Loucy (cell line): ENCODE measurements around the gene NF1.

Experiments used
- H2AFZ ChIP-seq: fragments of 200-600 bp; sonication (generic); 2 replicates; pipeline ENCODE4 v1.6.0; 2016; ENCODE audit warnings: antibody characterized with exemption, mild to moderate bottlenecking, low read length, moderate library complexity
- H3F3A ChIP-seq: fragments of 200-600 bp; 2 replicates; pipeline ENCODE4 v1.6.0; 2016; ENCODE audit warnings: antibody characterized with exemption, low read depth, mild to moderate bottlenecking
- H3K27me3 ChIP-seq: fragments of 200-600 bp; sonication (generic); 2 replicates; pipeline ENCODE4 v1.6.1; 2014; ENCODE audit warnings: low read length, mild to moderate bottlenecking; ENCODE audit not compliant: insufficient read depth, poor library complexity, severe bottlenecking
- H3K36me3 ChIP-seq: fragments of 200-600 bp; sonication (generic); 2 replicates; pipeline ENCODE4 v1.6.1; 2016; ENCODE audit warnings: low read length; ENCODE audit not compliant: insufficient read depth
- H3K4me1 ChIP-seq: fragments of 200-600 bp; sonication (generic); 2 replicates; pipeline ENCODE4 v1.5.1; 2014; ENCODE audit warnings: low read length, mild to moderate bottlenecking; ENCODE audit not compliant: insufficient read depth, poor library complexity, severe bottlenecking
- H3K4me2 ChIP-seq: fragments of 200-600 bp; sonication (generic); 2 replicates; pipeline ENCODE4 v1.6.0; 2014; ENCODE audit warnings: antibody characterized with exemption, low read length, low read depth, mild to moderate bottlenecking; ENCODE audit not compliant: poor library complexity, severe bottlenecking
- H3K4me3 ChIP-seq: fragments of 200-600 bp; sonication (generic); 2 replicates; pipeline ENCODE4 v1.5.1; 2014; ENCODE audit warnings: low read length, mild to moderate bottlenecking, mixed read lengths; ENCODE audit not compliant: poor library complexity, severe bottlenecking
- H3K79me2 ChIP-seq: fragments of 200-600 bp; sonication (generic); 2 replicates; pipeline ENCODE4 v1.6.1; 2014; ENCODE audit warnings: low read length; ENCODE audit not compliant: insufficient read depth
- H3K9ac ChIP-seq: fragments of 200-600 bp; sonication (generic); 2 replicates; pipeline ENCODE4 v1.6.0; 2014; ENCODE audit warnings: mild to moderate bottlenecking, low read depth, low read length, moderate library complexity; ENCODE audit not compliant: poor library complexity, severe bottlenecking
- H3K9me2 ChIP-seq: fragments of 200-600 bp; sonication (generic); replicated peaks from 2 replicates; pipeline ENCODE4 v1.6.1; 2016; ENCODE audit warnings: low read depth, low read length, mixed read lengths
- H3K9me3 ChIP-seq: fragments of 200-600 bp; sonication (generic); 2 replicates; pipeline ENCODE4 v1.6.1; 2014; ENCODE audit warnings: mild to moderate bottlenecking, antibody characterized with exemption, low read length, low read depth; ENCODE audit not compliant: insufficient read depth
- H4K20me1 ChIP-seq: fragments of 200-600 bp; sonication (generic); 2 replicates; pipeline ENCODE4 v1.6.0; 2014; ENCODE audit warnings: antibody characterized with exemption, low read length, mild to moderate bottlenecking; ENCODE audit not compliant: insufficient read depth, poor library complexity, severe bottlenecking
- EZH2phosphoT487 ChIP-seq: fragments of 200-600 bp; IDR thresholded peaks from 2 replicates; pipeline ENCODE4 v1.6.1; 2018; ENCODE audit warnings: antibody characterized with exemption, mild to moderate bottlenecking, moderate library complexity, borderline replicate concordance
- TF ChIP-seq, protein P1 (sequence below): fragments of 200-600 bp; sonication (generic); conservative IDR thresholded peaks from 2 replicates; pipeline ENCODE4 v1.5.1; 2014; ENCODE audit warnings: mild to moderate bottlenecking, antibody characterized with exemption, low read length

NF1 gene

DNA sequence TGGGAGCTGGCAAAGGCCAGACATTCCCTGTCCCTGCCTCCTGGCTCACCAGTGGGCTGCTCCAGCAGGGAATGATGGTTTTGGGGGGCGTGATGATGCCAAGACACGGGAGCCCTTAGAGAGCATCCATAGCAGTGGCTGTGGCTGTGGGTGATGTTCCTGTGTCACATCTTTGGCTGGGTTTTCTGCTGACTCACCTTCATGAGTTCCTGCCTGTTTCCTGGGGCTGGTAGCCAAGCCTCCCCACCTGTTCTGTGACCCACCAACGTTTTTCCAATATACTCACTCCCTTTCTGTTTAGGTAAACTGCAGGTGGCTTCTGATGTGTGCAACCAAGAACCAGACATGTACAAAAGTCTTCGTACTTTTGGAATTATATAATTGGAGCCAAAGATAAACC, 16.5 kb upstream of the NF1 start:
- Histone ChIP-seq H3K9me2 (no peaks in the 10 kb centered on the region), H3K9me3 (no peaks in the 10 kb centered on the region), H3F3A (no peaks in the 10 kb centered on the region), H4K20me1 (no peaks in the 10 kb centered on the region), H3K36me3 (no peaks in the 10 kb centered on the region), H3K4me3 (peak overlapping the region; percentile 3), H3K9ac (no peak overlapping the region), H3K27me3 (no peaks in the 10 kb centered on the region), H3K4me1 (peaks cover 32% of the 10 kb centered on the region), H3K4me2 (peak overlapping the region; percentile 61), H3K79me2 (no peaks in the 10 kb centered on the region), H2AFZ (no peak overlapping the region)
- no peak for TF ChIP-seq EZH2phosphoT487
- TF ChIP-seq, protein P1, sequence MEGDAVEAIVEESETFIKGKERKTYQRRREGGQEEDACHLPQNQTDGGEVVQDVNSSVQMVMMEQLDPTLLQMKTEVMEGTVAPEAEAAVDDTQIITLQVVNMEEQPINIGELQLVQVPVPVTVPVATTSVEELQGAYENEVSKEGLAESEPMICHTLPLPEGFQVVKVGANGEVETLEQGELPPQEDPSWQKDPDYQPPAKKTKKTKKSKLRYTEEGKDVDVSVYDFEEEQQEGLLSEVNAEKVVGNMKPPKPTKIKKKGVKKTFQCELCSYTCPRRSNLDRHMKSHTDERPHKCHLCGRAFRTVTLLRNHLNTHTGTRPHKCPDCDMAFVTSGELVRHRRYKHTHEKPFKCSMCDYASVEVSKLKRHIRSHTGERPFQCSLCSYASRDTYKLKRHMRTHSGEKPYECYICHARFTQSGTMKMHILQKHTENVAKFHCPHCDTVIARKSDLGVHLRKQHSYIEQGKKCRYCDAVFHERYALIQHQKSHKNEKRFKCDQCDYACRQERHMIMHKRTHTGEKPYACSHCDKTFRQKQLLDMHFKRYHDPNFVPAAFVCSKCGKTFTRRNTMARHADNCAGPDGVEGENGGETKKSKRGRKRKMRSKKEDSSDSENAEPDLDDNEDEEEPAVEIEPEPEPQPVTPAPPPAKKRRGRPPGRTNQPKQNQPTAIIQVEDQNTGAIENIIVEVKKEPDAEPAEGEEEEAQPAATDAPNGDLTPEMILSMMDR = no peak

DNA sequence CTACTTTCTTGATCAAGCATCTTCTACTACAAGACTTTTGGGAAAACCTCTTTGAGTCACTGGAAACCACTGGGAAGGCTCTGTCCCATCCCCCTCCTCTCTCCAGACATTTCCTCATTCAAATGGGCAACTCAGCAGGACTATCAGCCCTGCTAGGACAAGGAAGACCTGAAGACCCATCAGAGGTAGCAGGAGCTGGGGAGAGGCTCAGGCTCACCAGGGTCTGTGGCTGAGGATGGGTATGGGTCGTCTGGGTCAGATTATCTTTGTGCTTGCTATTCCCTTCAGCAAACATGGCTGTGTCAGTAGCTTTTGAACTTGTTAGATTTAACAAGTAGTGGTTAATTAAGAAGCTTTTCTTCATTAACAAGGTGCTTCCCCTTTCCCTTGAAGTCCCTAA, 15.0 kb upstream of the NF1 start:
- no peak overlapping the region for H3K4me3 ChIP-seq
- peaks cover 32% of the 10 kb centered on the region for H3K4me1 ChIP-seq
- no peaks in the 10 kb centered on the region for H3K27me3 ChIP-seq
- no peak overlapping the region for H3K4me2 ChIP-seq
- no peaks in the 10 kb centered on the region for H3K79me2 ChIP-seq
- H4K20me1 ChIP-seq = no peaks in the 10 kb centered on the region
- H3F3A ChIP-seq = no peaks in the 10 kb centered on the region
- TF ChIP-seq, protein P1 = no peak
- no peak for TF ChIP-seq EZH2phosphoT487
- H3K9me3 ChIP-seq = no peaks in the 10 kb centered on the region
- H3K9me2 ChIP-seq = no peaks in the 10 kb centered on the region
- no peaks in the 10 kb centered on the region for H3K36me3 ChIP-seq
- no peak overlapping the region; the same call in 1 of the 2 replicates for H2AFZ ChIP-seq
- H3K9ac ChIP-seq = no peak overlapping the region

DNA sequence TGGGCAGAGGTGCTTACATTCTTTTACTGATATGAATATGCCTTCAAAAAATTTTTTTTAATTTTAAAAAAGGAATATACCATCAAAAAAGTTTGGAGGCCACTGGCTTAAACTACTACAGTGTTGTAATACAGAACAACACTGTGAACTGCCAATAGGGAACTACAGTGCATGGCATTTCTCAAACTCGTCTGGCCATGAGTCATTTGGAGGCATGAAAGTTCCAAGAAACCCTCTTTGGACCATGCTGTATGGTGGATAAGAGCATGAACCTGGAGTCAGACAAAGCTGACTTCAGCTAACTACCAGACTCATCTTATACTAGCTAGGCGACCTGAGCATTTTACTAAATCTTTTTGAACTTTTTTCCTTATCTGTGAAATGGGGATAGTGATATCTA, 9.2 kb upstream of the NF1 start:
- Histone ChIP-seq H3F3A (no peaks in the 10 kb centered on the region), H3K36me3 (no peaks in the 10 kb centered on the region)

More for the DNA sequence above, 9.2 kb upstream of the NF1 start:
- Histone ChIP-seq H3K9ac (no peak overlapping the region), H4K20me1 (no peaks in the 10 kb centered on the region), H3K9me3 (no peaks in the 10 kb centered on the region), H3K27me3 (no peaks in the 10 kb centered on the region), H3K4me3 (no peak overlapping the region), H2AFZ (no peak overlapping the region), H3K79me2 (no peaks in the 10 kb centered on the region), H3K9me2 (no peaks in the 10 kb centered on the region), H3K4me2 (no peak overlapping the region), H3K4me1 (no peaks in the 10 kb centered on the region)
- TF ChIP-seq EZH2phosphoT487 = no peak
- TF ChIP-seq, protein P1 = no peak
